Uterus (tissue), 2 donors: ENCODE results near the gene C6.

Source experiments
- CTCF ChIP-seq, 4 experiments: fragments of 200-600 bp in 2 of 4; fragments of 450-650 bp in 2 of 4; sonication (generic) in 2 of 4; IDR thresholded peaks; one replicate each; pipeline ENCODE4 v1.5.1; 2016 to 2019; ENCODE audit warnings: antibody characterized with exemption in 4 of 4, mild to moderate bottlenecking in 2 of 4, moderate library complexity in 1 of 4
- POLR2A ChIP-seq, 2 donors: fragments of 450-650 bp; IDR thresholded peaks; one replicate each; pipeline ENCODE4 v1.6.1; 2016; ENCODE audit warnings: antibody characterized with exemption in 2 of 2, mild to moderate bottlenecking in 1 of 2, moderate library complexity in 1 of 2

DNA sequence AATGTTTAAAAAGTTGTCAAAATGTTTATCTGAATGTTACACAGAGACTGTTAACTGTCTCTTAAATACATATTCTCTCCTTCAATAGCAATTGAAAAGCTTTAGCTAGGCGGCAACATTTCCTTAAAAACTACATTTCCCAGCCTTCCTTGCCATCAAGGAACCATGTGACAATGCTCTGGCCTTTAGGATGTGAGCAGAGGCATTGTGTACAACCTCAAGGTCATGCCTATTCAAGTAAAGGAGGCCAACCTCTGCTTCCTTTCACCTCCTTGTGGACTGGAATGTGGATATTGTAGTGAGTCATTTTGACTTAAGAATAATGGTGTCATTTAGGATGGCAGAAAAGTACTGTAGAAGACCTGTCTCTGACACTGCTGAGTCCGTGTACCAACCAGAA is 118.5 kb downstream of the C6 start:
- no peak for TF ChIP-seq CTCF (IDR thresholded peaks at IDR 0.05)
- TF ChIP-seq POLR2A (IDR thresholded peaks at IDR 0.05), result no peak
